Measurements from ENCODE around the gene ADA.

Gene ADA

DNA sequence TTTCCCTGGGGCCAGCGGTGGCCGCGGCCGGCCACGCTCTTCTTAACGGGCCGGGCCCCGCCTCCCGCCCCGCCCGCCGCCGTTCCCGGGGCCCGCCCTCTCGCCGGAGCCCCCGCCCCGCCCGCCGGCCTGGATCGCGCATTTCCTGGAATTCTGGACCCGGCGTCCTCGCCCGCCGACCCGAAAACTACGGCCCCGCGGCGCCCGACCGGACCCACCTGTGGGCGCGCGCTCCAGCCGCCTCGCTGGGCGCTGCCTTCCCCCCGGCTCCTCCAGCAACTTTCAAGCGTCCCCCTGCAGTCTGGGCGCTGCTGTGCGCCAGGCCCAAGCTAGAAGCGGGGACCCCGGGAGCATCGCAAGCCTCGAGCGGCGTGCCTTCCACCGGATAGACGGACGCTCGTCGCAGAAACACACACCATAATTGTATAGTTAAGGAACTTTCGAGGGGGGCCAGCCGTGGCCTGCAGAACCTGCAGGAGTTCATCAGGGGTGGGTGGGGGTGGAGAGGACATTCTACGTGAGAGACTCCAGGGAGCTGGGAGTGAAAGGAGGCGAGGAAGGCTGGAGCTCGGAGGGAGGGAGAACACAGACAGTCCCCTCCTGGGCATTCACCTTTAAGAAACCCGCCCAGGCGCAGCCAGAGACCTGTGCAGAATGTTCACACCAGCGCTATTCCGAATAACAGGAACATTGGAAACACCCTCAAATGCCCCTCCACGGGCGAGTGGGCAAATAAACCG is at the start of gene ADA:
Gene ADA, minus strand, starts transcription at position 16 of the 740 bp plus-strand sequence. CDS start 92 bp downstream, outside the sequence.
- TF ChIP-seq, protein P1, sequence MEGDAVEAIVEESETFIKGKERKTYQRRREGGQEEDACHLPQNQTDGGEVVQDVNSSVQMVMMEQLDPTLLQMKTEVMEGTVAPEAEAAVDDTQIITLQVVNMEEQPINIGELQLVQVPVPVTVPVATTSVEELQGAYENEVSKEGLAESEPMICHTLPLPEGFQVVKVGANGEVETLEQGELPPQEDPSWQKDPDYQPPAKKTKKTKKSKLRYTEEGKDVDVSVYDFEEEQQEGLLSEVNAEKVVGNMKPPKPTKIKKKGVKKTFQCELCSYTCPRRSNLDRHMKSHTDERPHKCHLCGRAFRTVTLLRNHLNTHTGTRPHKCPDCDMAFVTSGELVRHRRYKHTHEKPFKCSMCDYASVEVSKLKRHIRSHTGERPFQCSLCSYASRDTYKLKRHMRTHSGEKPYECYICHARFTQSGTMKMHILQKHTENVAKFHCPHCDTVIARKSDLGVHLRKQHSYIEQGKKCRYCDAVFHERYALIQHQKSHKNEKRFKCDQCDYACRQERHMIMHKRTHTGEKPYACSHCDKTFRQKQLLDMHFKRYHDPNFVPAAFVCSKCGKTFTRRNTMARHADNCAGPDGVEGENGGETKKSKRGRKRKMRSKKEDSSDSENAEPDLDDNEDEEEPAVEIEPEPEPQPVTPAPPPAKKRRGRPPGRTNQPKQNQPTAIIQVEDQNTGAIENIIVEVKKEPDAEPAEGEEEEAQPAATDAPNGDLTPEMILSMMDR (IDR thresholded peaks at IDR 0.05), result no peak

- TF ChIP-seq, protein P1 (IDR thresholded peaks at IDR 0.05), result no peak
Measured at GRCh38 chr20:44700306-44700705, 48.8 kb upstream of the ADA start.

GRCh38 chr20:44698351-44698750 is 46.9 kb upstream of the ADA start:
- TF ChIP-seq, protein P1 (IDR thresholded peaks at IDR 0.05), result no peak

GRCh38 chr20:44696315-44696714 is 44.8 kb upstream of the ADA start:
- TF ChIP-seq, protein P1 (IDR thresholded peaks at IDR 0.05), result no peak

DNA sequence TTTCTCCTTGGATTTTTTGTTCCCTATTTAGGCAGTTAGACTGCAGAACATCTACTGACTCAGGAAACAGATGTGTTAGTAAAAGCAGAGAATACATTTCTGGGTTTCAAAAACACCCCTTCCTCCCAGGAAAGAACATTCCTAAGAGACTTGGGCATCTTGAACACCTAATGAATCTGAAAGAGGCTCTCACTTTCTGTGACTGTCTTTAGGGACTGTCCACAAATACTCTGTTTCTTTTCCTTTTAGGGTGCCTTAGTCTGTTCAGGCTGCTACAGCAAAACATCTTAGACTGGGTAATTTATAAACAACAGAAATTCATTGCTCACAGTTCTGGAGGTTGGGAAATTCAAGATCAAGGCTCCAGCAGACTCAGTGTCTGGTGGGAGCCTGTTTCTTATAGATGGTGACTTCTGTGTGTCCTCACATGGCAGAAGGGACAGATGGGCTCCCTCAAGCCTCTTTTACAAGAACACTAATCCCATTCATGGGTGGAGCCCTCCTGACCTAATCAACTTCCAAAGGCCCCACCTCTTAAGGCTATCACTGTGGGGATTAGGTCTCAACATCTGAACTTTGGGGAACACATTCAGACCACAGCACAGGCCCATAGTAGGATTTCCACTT is 44.3 kb upstream of the ADA start:
- TF ChIP-seq, protein P1 (IDR thresholded peaks at IDR 0.05), result no peak

DNA sequence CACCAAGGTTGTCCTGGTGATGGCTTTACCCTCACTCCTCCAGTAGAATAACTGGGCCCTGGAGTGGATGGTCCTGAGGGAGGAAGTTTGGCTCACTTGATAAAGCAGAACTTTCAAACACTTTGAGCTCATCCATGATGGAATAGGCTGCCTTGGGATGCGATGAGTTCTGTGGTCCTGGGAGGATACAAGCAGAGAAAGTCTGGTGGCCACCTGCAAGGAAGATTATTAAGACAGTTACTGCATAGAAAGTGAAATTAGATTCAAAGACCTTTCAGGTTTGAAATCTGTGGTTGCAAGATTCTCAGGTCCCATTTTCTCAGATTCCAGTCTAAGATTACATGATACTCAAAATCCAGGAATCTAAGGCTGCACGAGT is 43.8 kb upstream of the ADA start:
- TF ChIP-seq, protein P1 (IDR thresholded peaks at IDR 0.05), result no peak

DNA sequence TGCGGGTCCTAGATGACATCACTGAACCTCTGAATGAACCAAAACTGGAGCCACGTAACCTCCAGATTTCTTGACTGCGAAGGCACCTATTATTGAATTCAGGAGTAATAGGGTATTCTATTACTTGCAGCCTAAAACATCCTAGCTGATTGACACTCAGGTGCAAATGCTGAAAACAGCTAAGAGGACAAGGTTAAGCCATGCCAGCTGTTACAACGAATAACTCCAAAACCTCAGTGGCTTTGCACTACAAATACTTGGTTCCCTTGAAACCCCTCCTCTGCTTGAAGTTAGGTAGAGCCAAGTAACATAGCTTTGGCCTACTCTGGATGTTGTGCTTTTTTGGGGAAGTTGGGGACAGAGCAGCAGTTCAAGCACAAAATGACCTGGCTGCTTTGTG is 42.7 kb upstream of the ADA start:
- TF ChIP-seq, protein P1 (IDR thresholded peaks at IDR 0.05), result no peak
